ENCODE measurements around the gene HGFAC. TPM values are rescaled to one million over a fixed set of nuclear protein-coding genes. Genes with fewer than 3 reads are reported as not detected.

HGFAC gene
- total RNA-seq, 1 donor from 2014 or later, result 0.35 TPM

GRCh38 chr4:3498407-3498806 is 56.6 kb downstream of the HGFAC start:
- Mint-ChIP-seq H3K4me3 (ENCODE audit: unreplicated experiment) (no peak overlapping the region), H3K36me3 (ENCODE audit: low read depth) (peaks cover 2% of the 10 kb centered on the region), H3K9me3 (ENCODE audit: low read depth) (no peaks in the 10 kb centered on the region), H3K27me3 (ENCODE audit: low read depth) (no peaks in the 10 kb centered on the region), H3K4me1 (ENCODE audit: low read depth) (no peaks in the 10 kb centered on the region), H3K27ac (ENCODE audit: unreplicated experiment) (no peak overlapping the region)
- TF ChIP-seq CTCF (IDR thresholded peaks at IDR 0.05), result no peak
- no peak for DNase-seq (ENCODE audit: low spot score)

Other genes starting within 250 kb of the HGFAC start
- 0.55 to 1.7 TPM (median 0.64 TPM) in 3 replicates for gene MSANTD1, start 192.8 kb upstream of the HGFAC start, total RNA-seq
- gene RGS12, start 148.9 kb upstream of the HGFAC start, total RNA-seq, result 19.0 to 24.2 TPM (median 19.3 TPM) in 3 replicates
- gene DOK7, start 21.3 kb downstream of the HGFAC start, total RNA-seq, result 0.37 TPM in 1 of 3 replicates, not detected in the others
- gene LRPAP1, start 90.5 kb downstream of the HGFAC start, total RNA-seq, result 135 to 142 TPM (median 142 TPM) in 3 replicates